T-helper 22 cell (primary cell): ENCODE data around the gene PLEKHN1.

Source experiments
- DNase-seq: peaks from one replicate; pipeline ENCODE4 v3.0.0-alpha.2; 2020; ENCODE audit warnings: low read depth

PLEKHN1 gene, protein sequence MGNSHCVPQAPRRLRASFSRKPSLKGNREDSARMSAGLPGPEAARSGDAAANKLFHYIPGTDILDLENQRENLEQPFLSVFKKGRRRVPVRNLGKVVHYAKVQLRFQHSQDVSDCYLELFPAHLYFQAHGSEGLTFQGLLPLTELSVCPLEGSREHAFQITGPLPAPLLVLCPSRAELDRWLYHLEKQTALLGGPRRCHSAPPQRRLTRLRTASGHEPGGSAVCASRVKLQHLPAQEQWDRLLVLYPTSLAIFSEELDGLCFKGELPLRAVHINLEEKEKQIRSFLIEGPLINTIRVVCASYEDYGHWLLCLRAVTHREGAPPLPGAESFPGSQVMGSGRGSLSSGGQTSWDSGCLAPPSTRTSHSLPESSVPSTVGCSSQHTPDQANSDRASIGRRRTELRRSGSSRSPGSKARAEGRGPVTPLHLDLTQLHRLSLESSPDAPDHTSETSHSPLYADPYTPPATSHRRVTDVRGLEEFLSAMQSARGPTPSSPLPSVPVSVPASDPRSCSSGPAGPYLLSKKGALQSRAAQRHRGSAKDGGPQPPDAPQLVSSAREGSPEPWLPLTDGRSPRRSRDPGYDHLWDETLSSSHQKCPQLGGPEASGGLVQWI

DNA sequence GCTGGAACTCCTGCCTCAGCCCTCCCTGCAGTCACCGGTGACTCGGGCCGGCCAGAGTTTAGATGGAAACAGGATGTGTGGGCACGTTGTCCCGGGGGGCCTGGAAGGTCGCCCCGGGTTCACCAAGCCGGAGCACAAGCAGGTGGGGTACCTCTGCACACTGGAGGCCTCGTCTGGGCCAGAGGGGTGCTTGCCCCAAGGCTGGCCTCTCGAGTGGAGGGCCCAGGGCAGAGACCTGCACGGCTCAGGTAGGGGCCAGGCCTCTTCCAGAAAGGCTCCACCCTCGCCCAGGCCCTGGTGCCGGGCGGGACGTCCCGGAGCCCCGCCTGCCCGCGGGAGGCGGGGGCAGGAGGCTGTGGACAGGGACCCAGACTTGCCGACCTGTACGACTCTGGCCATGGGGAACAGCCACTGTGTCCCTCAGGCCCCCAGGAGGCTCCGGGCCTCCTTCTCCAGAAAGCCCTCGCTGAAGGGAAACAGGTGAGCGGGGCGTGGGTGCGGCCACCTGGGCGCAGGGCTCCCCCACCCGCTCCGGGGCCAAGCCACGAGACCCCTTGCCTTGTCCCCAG lies at the start of gene PLEKHN1:
Gene PLEKHN1 (plus strand): TSS at position 348 of the 569 bp plus-strand sequence. CDS start 50 bp downstream, at position 398.
- no peak for DNase-seq

DNA sequence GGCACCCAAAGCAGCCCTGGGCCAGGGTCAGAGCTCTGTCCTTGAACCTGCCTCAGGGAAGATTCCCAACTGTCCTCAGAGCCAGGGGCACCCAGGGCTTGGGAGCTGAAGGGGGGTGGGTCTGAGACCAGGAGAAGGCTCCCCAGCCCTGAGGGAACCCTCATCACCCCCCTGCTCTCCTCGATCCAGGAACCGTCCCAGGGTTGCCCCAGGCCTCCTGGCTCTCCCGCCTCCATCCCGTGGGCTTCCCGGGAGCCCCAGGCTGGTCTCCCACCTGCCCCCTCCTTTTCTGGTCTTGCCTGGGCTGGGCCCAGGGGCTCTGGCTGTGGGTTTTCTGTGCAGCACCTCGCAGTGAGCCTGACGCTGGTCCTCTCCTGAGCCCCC lies 49.2 kb upstream of the PLEKHN1 start:
- DNase-seq = no peak

DNA sequence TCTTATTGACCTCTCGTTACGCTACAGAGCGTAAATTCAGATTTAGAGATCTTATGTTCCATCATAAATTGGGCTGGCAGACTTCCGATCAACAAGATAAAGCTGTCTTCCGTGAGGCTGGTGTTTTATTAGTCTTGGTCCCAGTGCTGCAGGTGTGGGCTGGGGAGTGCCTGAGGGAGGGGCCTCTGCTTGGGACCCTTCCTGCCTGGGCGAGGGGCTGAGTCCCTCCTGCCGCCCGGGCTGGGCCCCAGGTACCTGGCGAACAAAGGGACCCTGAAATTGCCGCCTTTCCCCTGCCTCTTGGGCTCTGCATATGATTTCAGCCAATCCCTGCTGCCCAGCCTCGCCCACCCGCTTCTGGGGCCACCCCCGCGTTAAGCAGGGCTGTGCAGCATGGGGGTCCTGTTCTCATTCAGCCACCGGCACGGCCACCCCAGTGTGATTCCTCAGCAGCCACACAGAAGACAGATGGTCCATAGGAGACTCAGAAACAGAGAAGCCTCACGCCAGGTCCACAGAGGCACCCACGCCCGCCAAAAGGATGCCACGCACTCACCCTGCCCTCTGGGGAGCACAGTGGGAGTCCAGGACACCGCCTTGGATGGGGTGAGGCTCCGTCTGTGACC lies 48.7 kb upstream of the PLEKHN1 start:
- DNase-seq = no peak

DNA sequence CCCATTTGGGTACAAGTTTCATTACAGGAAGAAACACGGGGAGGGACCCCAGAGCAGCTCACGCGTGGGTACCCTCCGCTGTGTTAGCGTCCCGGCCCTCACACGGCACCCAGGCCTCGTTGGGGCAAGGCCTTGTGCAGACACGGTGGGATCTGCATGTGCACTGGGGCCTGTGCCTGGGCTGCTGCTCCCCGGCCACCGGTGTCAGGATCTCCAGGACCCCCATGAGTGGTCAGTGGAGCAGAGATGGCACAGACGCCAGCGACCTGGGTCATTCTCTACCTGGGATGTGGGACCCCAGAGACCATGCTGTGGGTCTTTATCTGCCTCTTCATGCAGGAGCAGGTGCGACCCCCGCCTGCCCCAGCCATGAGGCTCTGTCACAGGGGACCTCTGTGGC lies 47.9 kb upstream of the PLEKHN1 start:
- DNase-seq = no peak

DNA sequence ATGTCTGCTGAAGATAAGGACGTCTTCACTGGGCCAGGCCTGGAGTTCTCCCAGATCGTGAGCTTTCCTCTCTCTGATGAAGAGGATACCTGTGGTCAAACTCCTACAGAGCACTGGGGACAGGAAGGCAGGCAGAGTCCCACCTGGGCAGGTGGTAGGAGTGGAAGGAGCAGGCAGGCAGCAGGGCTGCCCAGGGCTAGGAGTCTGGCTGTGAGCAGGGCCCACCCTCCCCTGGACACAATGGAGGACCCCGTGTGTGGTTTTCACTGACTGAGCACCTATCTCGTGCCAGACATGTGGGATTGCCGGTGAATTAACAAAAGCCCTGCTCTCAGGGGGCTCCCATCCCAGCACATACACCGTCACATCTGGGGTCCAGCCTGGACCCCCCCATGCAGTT lies 47.4 kb upstream of the PLEKHN1 start:
- no peak for DNase-seq

DNA sequence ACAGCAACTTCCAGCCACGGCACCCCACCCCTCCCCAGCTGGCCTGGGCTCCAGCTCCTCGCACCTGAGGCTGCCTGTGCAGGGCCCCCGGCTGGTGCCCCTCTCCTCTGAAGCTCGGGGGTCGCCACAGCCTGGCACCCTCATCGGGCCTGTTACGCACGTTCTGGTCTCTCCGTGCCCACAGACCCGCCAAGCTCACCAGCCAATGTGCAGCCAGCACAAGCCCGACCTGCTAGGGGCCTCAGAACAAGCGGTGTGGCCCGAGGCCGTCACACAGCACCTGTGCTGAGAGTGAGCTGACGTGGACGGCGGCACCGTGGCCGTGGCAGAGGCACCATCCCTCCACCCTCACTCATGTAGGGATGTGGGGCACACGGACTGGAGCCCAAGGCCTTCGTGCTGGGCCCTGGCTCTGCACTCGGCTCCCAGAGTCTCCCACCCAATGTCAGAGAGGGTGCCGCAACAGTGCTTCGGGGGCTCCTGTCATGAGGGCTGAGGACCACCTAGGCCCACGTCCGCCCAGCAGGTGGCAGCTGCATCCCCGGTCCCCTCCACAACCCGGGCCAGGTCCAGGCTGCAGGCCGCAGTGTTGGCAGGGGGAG lies 46.9 kb upstream of the PLEKHN1 start:
- DNase-seq = no peak

DNA sequence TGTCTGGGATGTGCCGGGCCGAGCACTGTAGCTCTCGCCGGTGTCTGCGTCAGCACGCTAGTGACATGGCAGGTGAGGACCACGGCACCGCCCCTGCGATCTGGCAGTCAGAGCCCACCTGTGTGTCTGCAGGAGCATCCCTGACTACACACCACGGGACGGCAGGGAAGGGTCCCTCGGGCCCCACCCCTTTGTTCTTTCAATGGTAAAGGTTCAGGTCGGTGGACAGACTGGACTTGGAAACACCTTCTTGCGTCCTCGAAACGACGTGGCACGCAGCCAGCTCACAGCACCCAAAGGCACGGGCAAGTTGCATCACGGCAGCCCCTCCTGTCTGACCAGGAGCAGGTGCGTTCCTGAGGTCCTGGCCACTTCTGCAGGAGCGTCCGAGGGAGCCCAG lies 46.3 kb upstream of the PLEKHN1 start:
- no peak for DNase-seq

DNA sequence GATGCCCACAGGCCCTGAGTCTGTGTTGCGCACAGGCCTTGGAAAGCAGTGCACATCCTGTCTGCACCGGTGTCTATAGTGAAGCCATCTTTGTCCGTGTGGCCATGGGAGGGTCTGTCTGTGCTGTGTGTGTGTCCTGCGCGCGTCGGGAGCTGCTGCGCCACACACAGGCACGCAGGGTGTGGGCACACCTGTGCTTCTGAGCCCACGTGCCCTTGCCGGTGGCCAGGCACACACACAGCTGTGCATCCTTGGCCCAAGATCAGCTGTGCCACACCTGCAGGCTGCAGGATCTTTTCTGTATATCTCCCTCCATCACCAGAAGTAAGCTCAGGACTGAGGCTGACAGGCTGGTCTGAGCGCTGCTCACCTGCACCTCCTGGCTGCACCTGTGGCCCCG lies 45.8 kb upstream of the PLEKHN1 start:
- DNase-seq = no peak

DNA sequence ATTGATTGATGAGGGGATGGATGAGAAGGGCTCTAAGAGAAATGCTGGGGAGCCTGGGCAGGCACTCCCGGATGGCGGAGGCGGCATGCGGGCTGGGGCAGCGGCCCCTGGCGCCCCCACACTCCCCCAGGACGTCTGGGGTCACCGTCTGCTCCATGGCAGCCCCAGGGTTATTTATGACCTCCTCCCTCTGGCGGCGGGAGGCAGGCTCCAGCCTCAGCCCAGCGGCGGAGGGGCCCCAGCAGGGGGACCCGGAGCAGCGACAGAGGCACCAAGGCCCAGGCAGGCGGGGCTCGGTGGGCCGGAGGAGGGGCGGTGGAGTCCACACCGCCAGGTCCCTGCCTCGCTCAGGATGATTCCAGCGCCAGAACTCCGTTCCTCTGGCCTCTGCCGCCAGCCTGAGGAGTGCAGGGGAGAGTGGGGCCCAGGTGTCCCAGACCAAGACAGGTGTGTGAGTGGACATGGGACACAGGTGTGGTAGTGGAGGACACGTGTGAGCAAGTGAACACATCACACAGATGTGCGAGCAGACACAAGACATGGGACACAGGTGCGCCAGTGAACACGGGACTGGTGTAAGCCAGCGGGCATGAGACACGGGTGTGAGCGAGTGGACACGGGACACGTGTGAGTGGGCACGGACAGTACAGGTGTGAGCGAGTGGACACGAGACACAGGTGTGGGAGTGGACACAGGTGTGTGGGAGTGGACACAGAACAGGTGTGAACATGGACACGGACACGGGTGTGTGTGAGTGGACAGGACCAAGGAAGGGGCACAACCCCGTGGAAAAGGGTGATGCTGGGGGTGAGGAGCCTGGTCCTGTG lies 45.1 kb upstream of the PLEKHN1 start:
- no peak for DNase-seq

DNA sequence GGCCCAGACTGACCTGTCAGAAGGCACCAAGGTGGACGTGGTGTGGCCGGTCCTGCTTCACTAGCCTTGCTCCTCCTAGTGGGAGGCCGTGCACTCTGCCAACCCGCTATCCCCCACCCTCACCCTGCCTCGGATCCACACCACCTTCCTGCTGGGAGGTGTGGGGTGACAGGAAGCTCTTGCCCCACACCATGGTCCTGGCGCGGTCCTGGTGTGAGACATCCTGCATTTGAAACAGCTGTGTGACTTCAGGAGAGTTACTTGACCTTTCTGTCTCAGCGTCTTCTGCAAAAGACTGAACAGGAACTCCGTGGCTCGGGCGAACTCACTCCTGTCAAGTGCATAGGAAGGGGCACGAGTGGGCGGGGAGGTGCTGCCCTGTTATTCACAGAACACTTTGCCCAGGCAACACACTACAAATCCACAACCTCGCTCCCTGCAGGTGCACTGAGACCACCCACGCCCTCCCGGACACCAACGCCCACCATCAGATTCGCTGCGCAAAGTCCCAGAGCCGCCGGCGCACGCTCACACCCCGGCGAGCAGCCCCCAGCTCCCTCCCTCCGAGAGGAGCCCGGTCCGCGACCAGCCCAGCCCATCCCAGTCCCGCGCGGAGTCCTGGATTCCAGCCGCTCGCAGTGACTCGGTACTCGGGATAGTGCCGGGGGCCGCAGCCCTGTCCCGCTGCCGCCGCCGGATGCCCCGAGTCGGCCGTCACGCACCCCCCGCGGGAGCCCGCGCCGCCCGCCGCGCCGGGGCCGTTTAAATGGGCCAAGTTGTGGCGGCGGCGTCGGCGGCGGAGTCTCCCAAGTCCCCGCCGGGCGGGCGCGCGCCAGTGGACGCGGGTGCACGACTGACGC lies 42.9 kb upstream of the PLEKHN1 start, which contains the start of gene SAMD11:
Gene SAMD11 (plus strand): TSS at position 793 of the 860 bp plus-strand sequence. CDS start 509 bp downstream, outside the sequence.
- DNase-seq = peak; percentile 48

DNA sequence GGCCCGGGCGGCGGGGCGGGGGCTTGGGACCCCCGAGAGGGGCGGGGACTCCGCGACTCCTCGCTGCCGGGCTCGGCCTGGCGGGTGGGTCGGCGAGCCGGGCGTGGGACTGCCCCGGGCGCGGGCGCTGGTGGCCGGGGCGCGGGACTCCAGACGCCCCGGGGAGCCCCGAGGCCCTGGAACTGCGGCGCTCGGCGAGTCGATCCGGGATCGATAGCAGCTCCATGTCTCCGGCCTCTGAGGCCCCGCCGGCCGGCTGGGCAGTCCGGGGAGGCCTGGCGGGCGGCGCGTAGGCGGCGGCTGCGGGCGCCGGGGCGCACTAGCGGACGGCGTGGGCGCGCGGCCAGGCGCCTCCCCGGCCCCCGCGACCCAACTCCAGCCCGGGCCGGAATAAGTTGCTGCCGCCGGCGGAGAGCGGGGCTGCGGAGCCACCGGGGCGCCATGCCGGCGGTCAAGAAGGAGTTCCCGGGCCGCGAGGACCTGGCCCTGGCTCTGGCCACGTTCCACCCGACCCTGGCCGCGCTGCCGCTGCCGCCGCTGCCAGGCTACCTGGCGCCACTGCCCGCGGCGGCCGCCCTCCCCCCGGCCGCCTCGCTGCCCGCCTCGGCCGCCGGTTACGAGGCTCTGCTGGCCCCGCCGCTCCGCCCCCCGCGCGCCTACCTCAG lies 42.2 kb upstream of the PLEKHN1 start:
- DNase-seq = no peak

DNA sequence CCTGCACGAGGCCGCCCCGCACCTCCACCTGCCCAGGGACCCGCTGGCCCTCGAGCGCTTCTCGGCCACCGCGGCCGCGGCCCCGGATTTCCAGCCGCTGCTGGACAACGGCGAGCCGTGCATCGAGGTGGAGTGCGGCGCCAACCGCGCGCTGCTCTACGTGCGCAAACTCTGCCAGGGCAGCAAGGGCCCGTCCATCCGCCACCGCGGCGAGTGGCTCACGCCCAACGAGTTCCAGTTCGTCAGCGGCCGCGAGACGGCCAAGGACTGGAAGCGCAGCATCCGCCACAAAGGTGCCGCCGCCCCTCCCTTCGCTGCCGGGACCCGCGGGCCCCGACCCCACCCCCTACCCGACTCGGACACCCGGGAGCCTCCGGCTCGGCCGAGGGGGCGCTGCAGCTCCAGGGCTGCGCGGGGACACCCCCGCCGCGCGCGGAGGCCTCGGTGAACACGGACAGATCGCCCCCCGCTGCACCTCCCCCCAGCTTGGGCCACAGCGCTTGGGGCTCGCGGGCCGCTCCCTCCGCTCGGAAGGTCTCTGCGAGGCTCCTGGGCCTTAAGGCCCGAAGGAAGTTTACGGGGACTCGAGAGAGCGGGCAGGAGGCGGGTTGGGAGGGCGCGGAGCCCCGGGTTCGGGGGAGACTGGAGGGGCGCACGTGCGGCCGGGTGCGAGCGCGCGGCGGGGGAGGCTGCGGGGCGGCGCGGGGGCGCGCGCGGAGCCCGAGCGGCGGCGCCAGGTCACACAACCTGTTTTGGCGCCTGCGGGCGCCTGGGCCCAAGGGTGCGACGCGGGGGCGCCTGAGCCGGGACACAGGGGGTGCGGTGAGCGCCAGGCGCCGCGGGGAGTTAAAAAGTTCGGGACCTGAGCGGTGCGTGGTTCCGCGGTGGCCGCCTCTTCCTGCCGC lies 41.4 kb upstream of the PLEKHN1 start:
- DNase-seq = no peak

DNA sequence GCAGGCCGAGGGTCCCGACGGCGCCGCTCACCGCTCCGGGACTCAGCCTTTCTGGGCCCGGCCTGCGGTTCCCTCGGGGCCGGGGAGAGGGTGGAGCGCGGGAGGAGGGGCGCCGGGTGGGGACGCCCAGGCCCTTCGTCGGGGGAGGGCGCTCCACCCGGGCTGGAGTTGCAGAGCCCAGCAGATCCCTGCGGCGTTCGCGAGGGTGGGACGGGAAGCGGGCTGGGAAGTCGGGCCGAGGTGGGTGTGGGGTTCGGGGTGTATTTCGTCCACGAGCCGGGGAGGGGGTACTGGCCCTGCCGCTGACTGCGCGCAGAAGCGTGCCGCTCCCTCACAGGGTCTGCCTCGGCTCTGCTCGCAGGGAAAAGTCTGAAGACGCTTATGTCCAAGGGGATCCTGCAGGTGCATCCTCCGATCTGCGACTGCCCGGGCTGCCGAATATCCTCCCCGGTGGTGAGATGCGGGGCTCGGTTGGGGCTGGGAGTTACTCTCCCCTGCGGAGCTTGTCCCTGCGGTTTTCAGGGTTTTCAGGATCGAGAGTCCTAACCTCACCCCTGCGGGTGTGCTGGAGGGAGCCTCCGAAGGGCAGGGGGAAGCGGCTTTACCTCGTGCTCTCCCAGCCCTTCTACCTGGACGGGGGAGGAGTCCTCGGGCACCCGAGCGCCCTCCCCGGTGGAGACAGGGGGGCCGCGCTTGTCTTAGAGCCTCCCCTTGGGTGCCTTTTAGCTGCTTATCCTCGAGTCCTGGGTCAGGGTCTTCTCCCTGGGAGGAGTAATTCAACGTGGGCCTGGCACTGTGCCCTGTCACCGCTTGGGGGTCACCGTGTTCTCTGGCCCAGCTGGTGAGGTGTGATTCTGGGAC lies 40.5 kb upstream of the PLEKHN1 start:
- DNase-seq = no peak

DNA sequence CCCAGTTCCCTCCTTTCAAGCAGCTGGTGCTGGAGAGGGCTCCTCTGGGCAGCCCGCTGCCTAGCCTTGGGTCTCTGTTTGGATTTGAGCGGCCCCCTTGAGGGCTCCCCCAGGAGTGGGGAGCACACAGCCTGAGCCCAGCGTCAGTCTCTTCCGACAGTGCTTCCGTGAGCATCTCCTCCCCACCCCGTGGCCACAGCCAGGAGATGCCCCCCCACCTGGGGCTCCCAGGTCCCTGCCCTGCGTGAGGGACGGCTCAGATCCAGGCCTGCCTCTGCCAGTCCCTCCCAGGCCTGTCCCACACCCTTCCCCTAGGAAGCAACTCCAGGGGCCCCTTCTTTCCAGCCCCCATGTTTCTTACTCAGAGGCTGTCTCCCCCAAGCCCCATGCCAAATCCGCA lies 39.0 kb upstream of the PLEKHN1 start:
- no peak for DNase-seq

DNA sequence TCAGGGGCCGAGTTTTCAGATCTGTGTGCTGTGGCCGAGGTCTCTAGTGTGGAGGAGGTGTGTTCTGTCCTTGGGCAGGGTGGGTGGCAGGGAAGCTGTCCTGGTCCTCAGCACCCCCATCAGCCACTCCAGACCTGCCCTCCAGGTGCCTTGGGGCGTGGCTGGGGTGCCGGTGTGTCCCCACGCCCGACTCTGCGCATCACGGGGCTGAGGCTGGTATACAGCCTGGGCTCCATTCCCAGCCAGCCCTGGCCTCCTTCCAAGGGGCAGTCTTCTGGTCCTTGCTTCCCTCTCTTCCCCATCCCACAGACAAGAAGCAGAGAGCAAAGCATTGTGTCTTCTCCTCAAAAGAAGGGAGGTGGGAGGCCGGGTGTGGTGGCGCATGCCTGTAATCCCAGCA lies 38.5 kb upstream of the PLEKHN1 start:
- DNase-seq = no peak

DNA sequence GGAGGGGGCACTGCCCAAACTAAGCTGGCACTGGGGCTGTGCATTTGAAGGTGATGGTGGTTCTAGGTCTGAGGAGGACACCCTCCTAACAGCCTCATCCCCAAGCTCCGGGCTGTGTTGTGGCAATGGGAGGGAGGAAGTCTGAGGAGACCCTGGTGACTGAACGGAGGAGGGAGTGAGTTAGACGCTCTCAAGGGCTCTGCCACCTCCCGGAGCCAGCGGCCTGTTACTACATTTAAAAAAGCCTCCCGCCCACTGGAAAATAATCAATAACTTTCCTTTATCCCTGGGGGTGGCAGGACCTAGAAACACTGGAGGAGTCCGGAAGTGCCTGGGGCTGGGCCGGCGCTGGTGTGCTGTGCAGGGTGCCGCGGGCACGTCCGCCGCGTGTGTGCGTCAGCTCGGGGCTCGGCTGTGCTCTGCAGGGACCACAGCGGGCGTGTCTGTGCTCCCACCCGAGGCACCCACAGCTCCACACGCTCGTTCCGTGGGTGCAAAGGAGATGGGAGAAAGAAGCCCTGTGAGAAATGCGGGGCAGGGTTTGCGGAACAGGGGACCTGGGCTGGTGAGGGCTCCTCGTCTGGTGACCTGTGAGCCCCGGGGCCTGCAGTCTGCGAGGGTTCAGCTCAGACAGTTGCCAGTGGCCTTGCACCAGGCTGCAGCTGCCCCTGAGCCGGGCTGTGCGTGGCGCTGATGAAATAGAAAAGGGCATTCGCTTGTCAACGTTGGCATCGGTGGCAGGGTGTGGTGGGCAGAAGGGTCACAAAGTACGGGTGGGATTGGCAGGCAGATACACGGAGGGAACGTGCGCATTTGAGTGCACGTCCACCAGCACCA lies 37.2 kb upstream of the PLEKHN1 start:
- DNase-seq = no peak
